Heart right ventricle (tissue), 16 donors: Measurements from ENCODE around the gene PIK3AP1. TPM values are rescaled to one million over a fixed set of nuclear protein-coding genes. Genes with fewer than 3 reads are reported as not detected.

ENCODE experiments used
- ATAC-seq, 8 donors: fragments of 200-7000 bp; cut with Tn5 transposase; one replicate each; pipeline ENCODE4 v1.9.1; 2020; ENCODE audit warnings: mild to moderate bottlenecking in 8 of 8, moderate library complexity in 8 of 8, moderate number of reproducible peaks in 1 of 8
- DNase-seq, 2 donors: peaks; one replicate each; pipeline ENCODE4 v3.0.0-alpha.2; 2020
- H3K27ac ChIP-seq, 10 donors: fragments of 200-600 bp; sonication (generic) in 2 of 10; one replicate each; pipeline versions ENCODE4 v1.5.0 to v1.8.0; 2020 to 2022; ENCODE audit warnings: mild to moderate bottlenecking in 3 of 10
- H3K27me3 ChIP-seq, 7 donors: fragments of 200-600 bp; one replicate each; pipeline ENCODE4 v1.8.0; 2021 to 2022; ENCODE audit warnings: mild to moderate bottlenecking in 2 of 7
- H3K36me3 ChIP-seq, 9 donors: fragments of 200-600 bp; sonication (generic) in 1 of 9; one replicate each; pipeline versions ENCODE4 v1.5.0 to v1.8.0; 2020 to 2022; ENCODE audit warnings: mild to moderate bottlenecking in 2 of 9
- H3K4me1 ChIP-seq, 9 donors: fragments of 200-600 bp; sonication (generic) in 1 of 9; one replicate each; pipeline versions ENCODE4 v1.5.0 to v1.8.0; 2020 to 2022; ENCODE audit warnings: mild to moderate bottlenecking in 4 of 9
- H3K4me3 ChIP-seq, 10 donors: fragments of 200-600 bp; sonication (generic) in 2 of 10; one replicate each; pipeline versions ENCODE4 v1.5.0 to v1.8.0; 2020 to 2022; ENCODE audit warnings: mild to moderate bottlenecking in 7 of 10, moderate library complexity in 2 of 10
- H3K9me3 ChIP-seq, 11 donors: fragments of 200-600 bp in 10 of 11; sonication (generic) in 2 of 11; one replicate each; pipeline versions ENCODE4 v1.5.0 to v1.8.0; 2013 to 2022; ENCODE audit warnings: mild to moderate bottlenecking in 2 of 11, control low read depth in 1 of 11, moderate library complexity in 1 of 11
- CTCF ChIP-seq, 9 donors: fragments of 200-600 bp; sonication (generic) in 2 of 9; IDR thresholded peaks; one replicate each; pipeline versions ENCODE4 v1.5.0 to v1.8.0; 2021 to 2022; ENCODE audit warnings: antibody characterized with exemption in 9 of 9, mild to moderate bottlenecking in 5 of 9, moderate library complexity in 1 of 9
- WGBS, 2 donors: extraction: QIAGEN DNeasy Blood & Tissue Kit; methylation state at CpG; one replicate each; pipeline ENCODE4 v1.1.7; 2013; ENCODE audit warnings: inconsistent platforms in 1 of 2; 5-methylcytosine and 5-hydroxymethylcytosine counted together
- intact Hi-C, 10 donors: fragments of 100-400 bp; cut with DNase I; formaldehyde crosslinking; loops; one replicate each; pipeline versions ENCODE4 v1.11.1 to v1.14.2; 2022
- polyA plus RNA-seq, 2 donors: library from polyadenylated mRNA; stranded (reverse); fragments of 200-250 nt; gene quantifications; one replicate each; pipeline ENCODE4 v1.2.3, GENCODE V29; 2013
- total RNA-seq, 10 donors: library from RNA; stranded (reverse); fragmentation: NEBNext Ultra II Directional in 3 of 10; extraction: Animal tissue kit (Norgen Biotek cat#: 25700) in 3 of 10; gene quantifications; one replicate each; pipeline versions ENCODE4 v1.2.1 to v1.2.4, GENCODE V29; 2021 to 2023
- donor health status: Arrhythmogenic right ventricular cardiomyopathy.
- donor health status: ischemic (EF 13 %, LVEDD 7.1; RV severe dilation, severe dysfunction).
- donor health status: healthy with polysubstance abuse.
- donor health status: DM: no; HTN: yes; CAD: no.
- donor health status: DM: no; HTN: no; CAD: no.
- donor health status: ischemic (EF 25% LVEDD 6.9; RV normal size, moderate dysfunction).
- donor health status: ischemic (EF 25% LVEDD 5.7; RV mildly dilated, moderate dysfunction).
- donor health status: healthy.
- donor health status: DM: yes; HTN: yes; CAD: no.
- donor health status: Ischemic cardiomyopathy.
- donor health status: ischemic (EF 35%, LVEDD 5.7; RV mildly dilated, moderate dysfunction).
- donor health status: nonischemic (EF 11% LVEDD 7.7; RV severe dilation, severe dysfunction).
- donor health status: DM: yes; HTN: yes; CAD: no.
- donor health status: PGD.
- donor health status: ischemic (EF 29% LVEDD 5.4; RV normal size, mild dysfunction).
- donor health status: nonischemic (EF 23%, LVEDD 6.1; RV moderate dilation, normal function).

The PIK3AP1 gene
- total and polyA plus RNA-seq, 12 donors = 1.0 to 22.1 (median 3.6) TPM

GRCh38 chr10:96636551-96636950 lies 83.8 kb downstream of the PIK3AP1 start:
- peaks cover 0 to 30% (median 0%) of the 10 kb centered on the region in 9 donors for H3K36me3 ChIP-seq
- ATAC-seq (no peak), DNase-seq (no peak)
- no peak for TF ChIP-seq CTCF (IDR thresholded peaks at IDR 0.05)
- peaks cover 0 to 13% (median 0%) of the 10 kb centered on the region in 9 donors for H3K4me1 ChIP-seq
- no peaks in the 10 kb centered on the region for H3K9me3 ChIP-seq
- no peaks in the 10 kb centered on the region for H3K27me3 ChIP-seq
- H3K27ac ChIP-seq = no peak overlapping the region
- intact Hi-C loops = no loop called here
- H3K4me3 ChIP-seq = no peak overlapping the region
- WGBS, 2 donors = 42 to 44% methylated on average over 1 of the region's 1 CpG

GRCh38 chr10:96632974-96633710 lies 87.2 kb downstream of the PIK3AP1 start:
- intact Hi-C loops = no loop called here

GRCh38 chr10:96627292-96627691 lies 93.0 kb downstream of the PIK3AP1 start:
- Histone ChIP-seq H3K36me3 (peaks cover 0 to 71% (median 0%) of the 10 kb centered on the region in 9 donors), H3K4me3 (no peak overlapping the region), H3K27ac (no peak overlapping the region), H3K27me3 (no peaks in the 10 kb centered on the region), H3K9me3 (no peaks in the 10 kb centered on the region), H3K4me1 (no peaks in the 10 kb centered on the region)
- ATAC-seq (no peak), DNase-seq (no peak)
- WGBS, 2 donors = 79 to 86% methylated on average over 1 of the region's 1 CpG
- no peak for TF ChIP-seq CTCF (IDR thresholded peaks at IDR 0.05)
- intact Hi-C loops = no loop called here

More at GRCh38 chr10:96632974-96633710, 87.2 kb downstream of the PIK3AP1 start:
- 70 to 74% methylated on average over 4 of the region's 4 CpGs for WGBS, 2 donors
- Histone ChIP-seq H3K27ac (no peak overlapping the region), H3K4me3 (no peak overlapping the region), H3K4me1 (peaks cover 0 to 13% (median 0%) of the 10 kb centered on the region in 9 donors), H3K27me3 (no peaks in the 10 kb centered on the region), H3K9me3 (no peaks in the 10 kb centered on the region), H3K36me3 (peaks cover 0 to 27% (median 0%) of the 10 kb centered on the region in 9 donors)
- ATAC-seq = peak in 1 of 8 donors; percentile 31
- no peak for DNase-seq
- TF ChIP-seq CTCF (IDR thresholded peaks at IDR 0.05) = no peak

- Histone ChIP-seq H3K36me3 (peaks cover 0 to 75% (median 0%) of the 10 kb centered on the region in 9 donors), H3K9me3 (no peaks in the 10 kb centered on the region), H3K27me3 (no peaks in the 10 kb centered on the region), H3K27ac (no peak overlapping the region), H3K4me3 (no peak overlapping the region), H3K4me1 (no peaks in the 10 kb centered on the region)
- DNase-seq = no peak
- TF ChIP-seq CTCF (IDR thresholded peaks at IDR 0.05) = peak in 1 of 9 donors; percentile 7
- intact Hi-C loops = no loop called here
- ATAC-seq = no peak
- WGBS, 2 donors = 82 to 85% methylated on average over 5 of the region's 5 CpGs
Observed at GRCh38 chr10:96626795-96627194, 93.5 kb downstream of the PIK3AP1 start.
